Keratinocyte (primary cell): Measurements from ENCODE around the gene MTOR. TPM values are rescaled to one million over a fixed set of nuclear protein-coding genes. Genes with fewer than 3 reads are reported as not detected.

Experiments used
- DNase-seq: peaks from one replicate; pipeline ENCODE4 v3.0.0-alpha.2; 2011; ENCODE audit warnings: low read depth, missing footprints, low spot score
- FAIRE-seq: peaks from 2 replicates; lab custom pipeline; 2011; peaks lifted over from hg19 to GRCh38; lab: Jason Lieb, UNC
- H2AFZ ChIP-seq: 2 replicates; pipeline ENCODE4 v1.6.0; 2012; ENCODE audit warnings: low read length, control low read depth, inconsistent platforms; ENCODE audit not compliant: control insufficient read depth
- H3K27ac ChIP-seq: 2 replicates; pipeline ENCODE4 v1.5.1; 2011; ENCODE audit warnings: low read length; ENCODE audit not compliant: control insufficient read depth, insufficient read depth
- H3K27me3 ChIP-seq: 3 replicates; pipeline ENCODE4 v1.6.0; 2011; ENCODE audit warnings: low read length; ENCODE audit not compliant: control insufficient read depth, insufficient read depth; ENCODE audit errors: extremely low read depth
- H3K36me3 ChIP-seq, 2 experiments: 2 replicates in 1 of 2; 3 replicates in 1 of 2; pipeline ENCODE4 v1.5.1; 2011; ENCODE audit warnings: low read length in 2 of 2, mild to moderate bottlenecking in 1 of 2; ENCODE audit not compliant: control insufficient read depth in 2 of 2, insufficient read depth in 2 of 2; ENCODE audit errors: extremely low read depth in 1 of 2
- H3K4me1 ChIP-seq: 3 replicates; pipeline ENCODE4 v1.5.1; 2011; ENCODE audit warnings: low read length; ENCODE audit not compliant: control insufficient read depth, insufficient read depth; ENCODE audit errors: extremely low read depth
- H3K4me2 ChIP-seq: 3 replicates; pipeline ENCODE4 v1.6.0; 2011; ENCODE audit warnings: low read depth, low read length; ENCODE audit not compliant: control insufficient read depth, insufficient read depth; ENCODE audit errors: extremely low read depth
- H3K4me3 ChIP-seq, 3 experiments: fragments of 200-600 bp in 1 of 3; sonication (generic) in 1 of 3; 2 replicates in 2 of 3; 3 replicates in 1 of 3; pipeline ENCODE4 v1.5.1; 2011 to 2016; ENCODE audit warnings: low read length in 3 of 3, mild to moderate bottlenecking in 3 of 3, control low read depth in 2 of 3, inconsistent platforms in 1 of 3, low read depth in 1 of 3, mixed read lengths in 1 of 3, mixed run types in 1 of 3, moderate library complexity in 1 of 3; ENCODE audit not compliant: control insufficient read depth in 2 of 3, insufficient read depth in 2 of 3; ENCODE audit errors: extremely low read depth in 1 of 3
- H3K79me2 ChIP-seq: 2 replicates; pipeline ENCODE4 v1.6.0; 2012; ENCODE audit warnings: low read length; ENCODE audit not compliant: control insufficient read depth, insufficient read depth
- H3K9ac ChIP-seq: 3 replicates; pipeline ENCODE4 v1.6.0; 2011; ENCODE audit warnings: low read length; ENCODE audit not compliant: control insufficient read depth, insufficient read depth; ENCODE audit errors: extremely low read depth
- H3K9me1 ChIP-seq: 3 replicates; pipeline ENCODE4 v1.6.0; 2011; ENCODE audit warnings: low read length; ENCODE audit not compliant: control insufficient read depth, insufficient read depth; ENCODE audit errors: extremely low read depth
- H3K9me3 ChIP-seq: 2 replicates; pipeline ENCODE4 v1.5.1; 2012; ENCODE audit warnings: low read depth, low read length; ENCODE audit not compliant: control insufficient read depth
- H4K20me1 ChIP-seq: 3 replicates; pipeline ENCODE4 v1.6.0; 2011; ENCODE audit warnings: low read length; ENCODE audit not compliant: control insufficient read depth, insufficient read depth; ENCODE audit errors: extremely low read depth
- EZH2 ChIP-seq: IDR thresholded peaks from one replicate; pipeline ENCODE4 v1.6.1; 2012; ENCODE audit warnings: inconsistent platforms, mild to moderate bottlenecking, low read length, moderate library complexity
- dilution Hi-C: fragments of 300-500 bp; cut with MboI; formaldehyde crosslinking; loops from one replicate; pipeline ENCODE4 v1.7.0; 2020; ENCODE audit warnings: low sequenced_read_pairs; ENCODE audit not compliant: extremely low pct_ligation_motif_present
- polyA plus RNA-seq, 5 experiments: library from polyadenylated mRNA; depleted of rRNA in 3 of 5; stranded (reverse) in 3 of 5; stranded (forward) in 1 of 5; unstranded in 1 of 5; fragments of >200 nt; gene quantifications; 1 replicate in 1 of 5; 2 replicates in 3 of 5; 3 replicates in 1 of 5; pipeline versions ENCODE4 v1.2.1 to v1.2.3, GENCODE V29; 2011 to 2012; ENCODE audit warnings: missing spikeins in 2 of 5, low read depth in 1 of 5, low replicate concordance in 1 of 5
- TF ChIP-seq, protein P1 (sequence below), 3 experiments: IDR thresholded peaks in 1 of 3; conservative IDR thresholded peaks in 1 of 3; optimal IDR thresholded peaks in 1 of 3; 2 replicates in 2 of 3; 3 replicates in 1 of 3; pipeline versions ENCODE3 to v1.5.1; 2011; ENCODE audit warnings: low read length in 3 of 3, mild to moderate bottlenecking in 3 of 3, moderate library complexity in 2 of 3, control low read depth in 1 of 3, inconsistent platforms in 1 of 3; ENCODE audit not compliant: insufficient read depth in 2 of 3; ENCODE audit errors: extremely low read depth in 1 of 3

MTOR gene
- polyA plus RNA-seq, 1 donor (not counting 4 experiments of a cell fraction or from before 2014, with no cell fraction given), result 31.5 TPM

DNA sequence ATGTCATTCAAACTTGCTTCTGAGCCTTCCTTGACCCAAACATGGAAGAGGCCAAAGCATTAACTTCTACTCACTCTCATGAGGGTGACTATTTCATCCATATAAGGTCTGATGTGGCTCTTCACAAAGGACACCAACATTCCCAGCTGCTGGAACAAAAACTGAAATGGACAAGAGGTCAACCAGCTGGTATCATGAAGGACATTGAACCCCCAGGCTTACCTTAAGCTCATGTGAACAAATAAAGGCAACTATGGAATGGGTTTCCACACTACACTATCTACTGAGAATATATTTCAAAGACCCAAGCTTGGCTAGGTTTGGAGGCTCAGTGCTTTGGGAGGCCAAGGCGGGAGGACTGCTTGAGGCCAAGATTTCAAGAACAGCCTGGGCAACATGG is 46.3 kb downstream of the MTOR start:
- Histone ChIP-seq H3K27ac (no peak overlapping the region), H3K9me3 (no peaks in the 10 kb centered on the region), H3K79me2 (no peaks in the 10 kb centered on the region), H3K27me3 (no peaks in the 10 kb centered on the region), H3K4me2 (no peak overlapping the region), H2AFZ (no peak overlapping the region), H3K4me3 (no peak overlapping the region), H3K9me1 (no peaks in the 10 kb centered on the region), H3K4me1 (no peaks in the 10 kb centered on the region), H4K20me1 (no peaks in the 10 kb centered on the region), H3K36me3 (peaks cover 25 to 42% of the 10 kb centered on the region in 2 experiments), H3K9ac (no peak overlapping the region)
- dilution Hi-C loops, result no loop called here
- no peak for FAIRE-seq
- TF ChIP-seq, protein P1, sequence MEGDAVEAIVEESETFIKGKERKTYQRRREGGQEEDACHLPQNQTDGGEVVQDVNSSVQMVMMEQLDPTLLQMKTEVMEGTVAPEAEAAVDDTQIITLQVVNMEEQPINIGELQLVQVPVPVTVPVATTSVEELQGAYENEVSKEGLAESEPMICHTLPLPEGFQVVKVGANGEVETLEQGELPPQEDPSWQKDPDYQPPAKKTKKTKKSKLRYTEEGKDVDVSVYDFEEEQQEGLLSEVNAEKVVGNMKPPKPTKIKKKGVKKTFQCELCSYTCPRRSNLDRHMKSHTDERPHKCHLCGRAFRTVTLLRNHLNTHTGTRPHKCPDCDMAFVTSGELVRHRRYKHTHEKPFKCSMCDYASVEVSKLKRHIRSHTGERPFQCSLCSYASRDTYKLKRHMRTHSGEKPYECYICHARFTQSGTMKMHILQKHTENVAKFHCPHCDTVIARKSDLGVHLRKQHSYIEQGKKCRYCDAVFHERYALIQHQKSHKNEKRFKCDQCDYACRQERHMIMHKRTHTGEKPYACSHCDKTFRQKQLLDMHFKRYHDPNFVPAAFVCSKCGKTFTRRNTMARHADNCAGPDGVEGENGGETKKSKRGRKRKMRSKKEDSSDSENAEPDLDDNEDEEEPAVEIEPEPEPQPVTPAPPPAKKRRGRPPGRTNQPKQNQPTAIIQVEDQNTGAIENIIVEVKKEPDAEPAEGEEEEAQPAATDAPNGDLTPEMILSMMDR (optimal IDR thresholded peaks at IDR 0.05 in 1 of 3, IDR thresholded peaks at IDR 0.05 in 1 of 3, conservative IDR thresholded peaks at IDR 0.05 in 1 of 3; ENCODE audit: extremely low read depth in 1 of 3, insufficient read depth in 2 of 3, low read length in 3 of 3), result no peak
- TF ChIP-seq EZH2, result no peak
- DNase-seq, result no peak

DNA sequence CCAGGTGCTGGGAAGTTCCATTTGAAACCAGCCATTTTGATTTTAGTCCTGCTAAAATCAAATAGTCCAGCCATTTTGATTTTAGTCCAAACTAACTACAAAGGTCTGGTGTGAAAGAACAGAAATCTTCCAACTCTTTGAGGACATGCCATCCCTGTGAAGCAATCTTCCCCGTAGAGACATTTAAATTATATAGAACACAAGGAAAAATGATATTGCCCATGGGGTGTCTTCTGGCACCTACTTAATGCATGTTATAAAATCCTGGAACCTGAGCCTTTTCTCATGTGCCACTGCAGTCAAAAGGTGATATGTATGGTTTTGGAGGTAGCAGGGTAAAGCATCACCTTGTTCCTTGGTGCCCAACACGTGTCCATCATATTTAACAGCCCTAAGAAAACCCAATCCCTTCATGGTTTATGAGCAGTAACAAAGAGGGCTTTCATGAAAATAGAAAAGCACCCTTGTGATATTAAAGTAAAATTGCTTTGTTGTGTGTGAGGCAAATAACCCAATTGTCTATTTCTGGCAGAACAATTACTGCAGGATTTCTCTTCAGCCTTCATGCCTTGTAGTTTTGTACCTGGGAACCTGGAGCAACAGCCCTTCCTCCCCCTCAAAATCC is 46.9 kb downstream of the MTOR start:
- TF ChIP-seq EZH2, result no peak
- TF ChIP-seq, protein P1 (optimal IDR thresholded peaks at IDR 0.05 in 1 of 3, IDR thresholded peaks at IDR 0.05 in 1 of 3, conservative IDR thresholded peaks at IDR 0.05 in 1 of 3; ENCODE audit: extremely low read depth in 1 of 3, insufficient read depth in 2 of 3, low read length in 3 of 3), result no peak
- Histone ChIP-seq H3K9me1 (no peaks in the 10 kb centered on the region), H3K36me3 (peaks cover 26 to 44% of the 10 kb centered on the region in 2 experiments), H2AFZ (no peak overlapping the region), H4K20me1 (no peaks in the 10 kb centered on the region), H3K4me3 (no peak overlapping the region), H3K79me2 (no peaks in the 10 kb centered on the region), H3K27me3 (no peaks in the 10 kb centered on the region), H3K27ac (no peak overlapping the region), H3K4me2 (no peak overlapping the region), H3K4me1 (no peaks in the 10 kb centered on the region), H3K9me3 (no peaks in the 10 kb centered on the region), H3K9ac (no peak overlapping the region)
- dilution Hi-C loops, result no loop called here
- no peak for FAIRE-seq
- no peak for DNase-seq
